MM.1S (cell line): ENCODE results near the gene SKIC2.

Experiments
- DNase-seq: peaks from one replicate; pipeline ENCODE4 v3.0.0-alpha.2; 2015
- H2AFZ ChIP-seq: fragments of 300-600 bp; sonication (generic); 2 replicates; pipeline ENCODE4 v1.6.0; 2016; ENCODE audit warnings: antibody characterized with exemption, low read length
- H3F3A ChIP-seq: fragments of 300-600 bp; sonication (generic); 2 replicates; pipeline ENCODE4 v1.6.1; 2016; ENCODE audit warnings: mild to moderate bottlenecking, antibody characterized with exemption, low read length, moderate library complexity, mixed read lengths; ENCODE audit not compliant: insufficient read depth
- H3K27ac ChIP-seq: fragments of 300-600 bp; sonication (generic); 2 replicates; pipeline ENCODE4 v1.5.1; 2016; ENCODE audit warnings: mild to moderate bottlenecking, low read length
- H3K27me3 ChIP-seq: fragments of 300-600 bp; sonication (generic); replicated peaks from 2 replicates; pipeline ENCODE4 v1.6.0; 2016; ENCODE audit warnings: low read length; ENCODE audit not compliant: insufficient read depth
- H3K36me3 ChIP-seq: fragments of 300-600 bp; sonication (generic); replicated peaks from 2 replicates; pipeline ENCODE4 v1.6.1; 2016; ENCODE audit warnings: mild to moderate bottlenecking, low read length, mixed read lengths; ENCODE audit not compliant: insufficient read depth
- H3K4me1 ChIP-seq: fragments of 300-600 bp; sonication (generic); 2 replicates; pipeline ENCODE4 v1.6.1; 2016; ENCODE audit warnings: low read length, mixed read lengths
- H3K4me2 ChIP-seq: fragments of 300-600 bp; sonication (generic); 2 replicates; pipeline ENCODE4 v1.6.0; 2016; ENCODE audit warnings: low read depth, low read length
- H3K4me3 ChIP-seq: fragments of 300-600 bp; sonication (generic); 2 replicates; pipeline ENCODE4 v1.5.1; 2016; ENCODE audit warnings: low read length, mixed read lengths
- H3K79me2 ChIP-seq: fragments of 300-600 bp; sonication (generic); 2 replicates; pipeline ENCODE4 v1.6.1; 2016; ENCODE audit warnings: mixed run types, low read length, mixed read lengths
- H3K9ac ChIP-seq: fragments of 300-600 bp; sonication (generic); 2 replicates; pipeline ENCODE4 v1.6.1; 2016; ENCODE audit warnings: low read length, mixed read lengths
- H3K9me2 ChIP-seq: fragments of 300-600 bp; sonication (generic); replicated peaks from 2 replicates; pipeline ENCODE4 v1.6.1; 2016; ENCODE audit warnings: mild to moderate bottlenecking, low read length, mixed read lengths; ENCODE audit not compliant: insufficient read depth
- H3K9me3 ChIP-seq: fragments of 300-600 bp; sonication (generic); replicated peaks from 2 replicates; pipeline ENCODE4 v1.6.1; 2016; ENCODE audit warnings: mild to moderate bottlenecking, low read length, mixed read lengths; ENCODE audit not compliant: insufficient read depth
- H4K20me1 ChIP-seq: fragments of 300-600 bp; sonication (generic); 2 replicates; pipeline ENCODE4 v1.6.1; 2016; ENCODE audit warnings: mild to moderate bottlenecking, low read length, moderate library complexity, mixed read lengths; ENCODE audit not compliant: insufficient read depth
- CTCF ChIP-seq: fragments of 300-600 bp; sonication (generic); IDR thresholded peaks from 2 replicates; pipeline ENCODE4 v1.5.1; 2016; ENCODE audit warnings: antibody characterized with exemption, low read length, mixed read lengths
- EZH2 ChIP-seq: fragments of 300-600 bp; sonication (generic); optimal IDR thresholded peaks from 2 replicates; pipeline ENCODE3; 2017; ENCODE audit warnings: low read depth, mild to moderate bottlenecking, antibody characterized with exemption, low read length, mixed read lengths
- EZH2phosphoT487 ChIP-seq: fragments of 300-600 bp; sonication (generic); IDR thresholded peaks from 2 replicates; pipeline ENCODE4 v1.6.1; 2018; ENCODE audit warnings: antibody characterized with exemption, low read length

The SKIC2 gene

DNA sequence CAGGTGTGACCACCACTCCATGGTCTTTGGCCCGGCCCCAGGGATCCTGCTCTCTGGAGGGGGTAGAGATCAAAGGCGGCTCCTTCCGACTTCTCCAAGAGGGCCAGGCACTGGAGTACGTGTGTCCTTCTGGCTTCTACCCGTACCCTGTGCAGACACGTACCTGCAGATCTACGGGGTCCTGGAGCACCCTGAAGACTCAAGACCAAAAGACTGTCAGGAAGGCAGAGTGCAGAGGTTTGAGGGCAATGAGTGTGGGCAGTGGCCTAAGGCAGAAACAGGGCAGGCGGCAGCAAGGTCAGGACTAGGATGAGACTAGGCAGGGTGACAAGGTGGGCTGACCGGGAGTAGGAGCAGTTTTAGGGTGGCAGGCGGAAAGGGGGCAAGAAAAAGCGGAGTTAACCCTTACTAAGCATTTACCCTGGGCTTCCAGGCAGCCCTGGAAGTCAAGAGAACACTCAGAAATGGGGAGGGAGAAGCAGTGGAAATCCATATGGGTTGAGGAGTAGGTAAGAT, 12.5 kb upstream of the SKIC2 start:
- Histone ChIP-seq H3K4me2 (no peak overlapping the region), H3K27me3 (peaks cover 35% of the 10 kb centered on the region), H3K36me3 (no peaks in the 10 kb centered on the region), H3K27ac (no peak overlapping the region), H3K79me2 (no peaks in the 10 kb centered on the region), H3K9me2 (no peaks in the 10 kb centered on the region), H3K4me1 (peaks cover 4% of the 10 kb centered on the region; the same call in 1 of the 2 replicates), H3K9ac (no peak overlapping the region), H3F3A (no peaks in the 10 kb centered on the region), H4K20me1 (no peaks in the 10 kb centered on the region), H3K4me3 (no peak overlapping the region), H3K9me3 (no peaks in the 10 kb centered on the region), H2AFZ (no peak overlapping the region)
- TF ChIP-seq EZH2phosphoT487 (no peak), EZH2 (no peak), CTCF (no peak)
- DNase-seq, result no peak

DNA sequence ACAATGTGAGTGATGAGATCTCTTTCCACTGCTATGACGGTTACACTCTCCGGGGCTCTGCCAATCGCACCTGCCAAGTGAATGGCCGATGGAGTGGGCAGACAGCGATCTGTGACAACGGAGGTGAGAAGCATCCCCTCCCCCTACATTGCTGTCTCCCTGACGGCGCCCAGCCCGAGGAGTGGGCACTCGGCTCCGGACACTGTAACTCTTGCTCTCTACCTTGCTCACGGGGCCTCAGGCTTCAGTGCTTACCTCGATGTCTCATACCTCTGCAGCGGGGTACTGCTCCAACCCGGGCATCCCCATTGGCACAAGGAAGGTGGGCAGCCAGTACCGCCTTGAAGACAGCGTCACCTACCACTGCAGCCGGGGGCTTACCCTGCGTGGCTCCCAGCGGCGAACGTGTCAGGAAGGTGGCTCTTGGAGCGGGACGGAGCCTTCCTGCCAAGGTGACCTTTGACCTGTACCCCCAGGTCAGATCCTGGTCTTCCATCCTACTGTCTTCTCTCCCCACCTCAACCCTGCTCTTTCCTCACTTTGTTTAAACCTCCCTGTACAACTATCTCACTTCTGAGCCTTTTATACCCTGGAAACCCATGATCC, 11.8 kb upstream of the SKIC2 start:
- no peak for DNase-seq
- TF ChIP-seq EZH2phosphoT487 (no peak), EZH2 (no peak), CTCF (no peak)

DNA sequence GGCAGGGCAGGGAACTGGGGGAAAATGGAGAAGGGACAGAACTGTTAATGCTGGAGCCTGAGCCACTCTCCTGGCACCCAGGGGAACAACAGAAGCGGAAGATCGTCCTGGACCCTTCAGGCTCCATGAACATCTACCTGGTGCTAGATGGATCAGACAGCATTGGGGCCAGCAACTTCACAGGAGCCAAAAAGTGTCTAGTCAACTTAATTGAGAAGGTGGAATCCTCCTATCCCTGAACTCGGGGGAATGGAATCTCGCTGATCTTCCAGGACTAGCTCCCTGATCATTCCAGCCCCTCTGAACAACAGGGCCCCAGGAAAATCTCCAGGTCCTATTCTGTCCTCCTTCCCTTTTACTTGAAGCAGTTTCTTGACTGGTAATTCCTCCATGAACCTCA, 11.1 kb upstream of the SKIC2 start:
- Histone ChIP-seq H3K9ac (no peak overlapping the region), H3K4me3 (no peak overlapping the region), H3K36me3 (no peaks in the 10 kb centered on the region), H3K9me2 (no peaks in the 10 kb centered on the region), H3F3A (no peaks in the 10 kb centered on the region), H2AFZ (no peak overlapping the region), H4K20me1 (no peaks in the 10 kb centered on the region), H3K79me2 (no peaks in the 10 kb centered on the region), H3K4me2 (no peak overlapping the region), H3K4me1 (no peaks in the 10 kb centered on the region), H3K9me3 (no peaks in the 10 kb centered on the region), H3K27me3 (peaks cover 31% of the 10 kb centered on the region), H3K27ac (no peak overlapping the region)
- no peak for DNase-seq
- TF ChIP-seq CTCF (no peak), EZH2phosphoT487 (no peak), EZH2 (no peak)

More for the DNA sequence above, 11.8 kb upstream of the SKIC2 start:
- Histone ChIP-seq H3K4me2 (no peak overlapping the region), H3K27ac (no peak overlapping the region), H3K4me3 (no peak overlapping the region), H3K9me2 (no peaks in the 10 kb centered on the region), H3K36me3 (no peaks in the 10 kb centered on the region), H3K79me2 (no peaks in the 10 kb centered on the region), H3K4me1 (peaks cover 3% of the 10 kb centered on the region; the same call in 1 of the 2 replicates), H4K20me1 (no peaks in the 10 kb centered on the region), H3K27me3 (peaks cover 35% of the 10 kb centered on the region), H3K9ac (no peak overlapping the region), H3K9me3 (no peaks in the 10 kb centered on the region), H3F3A (no peaks in the 10 kb centered on the region), H2AFZ (no peak overlapping the region)
